Measurements from ENCODE around the gene ABLIM1.

DNA sequence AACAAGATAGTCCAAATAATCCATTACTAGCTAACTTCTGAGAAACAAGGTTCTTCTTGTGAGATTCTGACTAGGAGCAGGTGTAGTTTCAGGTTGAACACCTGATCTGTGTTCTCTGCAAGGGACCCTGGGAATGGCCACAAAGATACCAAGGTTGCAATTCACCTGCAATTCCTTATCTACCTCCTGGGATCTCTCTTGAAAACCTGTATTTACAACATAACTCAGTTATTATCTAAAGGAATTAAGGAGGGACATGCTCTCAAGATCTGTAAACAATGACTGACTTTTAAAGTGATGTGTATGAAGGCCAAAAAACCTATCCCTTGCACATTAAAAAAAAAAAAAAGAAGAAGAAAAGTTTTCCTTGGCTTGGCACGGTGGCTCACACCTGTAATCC, 54.8 kb downstream of the ABLIM1 start:
- no peak for TF ChIP-seq EZH2 (conservative IDR thresholded peaks at IDR 0.05; ENCODE audit: low read depth, low read length)
- no peak for TF ChIP-seq RELA (CRISPR knock-in tag; IDR thresholded peaks at IDR 0.05)
- TF ChIP-seq, protein P1, sequence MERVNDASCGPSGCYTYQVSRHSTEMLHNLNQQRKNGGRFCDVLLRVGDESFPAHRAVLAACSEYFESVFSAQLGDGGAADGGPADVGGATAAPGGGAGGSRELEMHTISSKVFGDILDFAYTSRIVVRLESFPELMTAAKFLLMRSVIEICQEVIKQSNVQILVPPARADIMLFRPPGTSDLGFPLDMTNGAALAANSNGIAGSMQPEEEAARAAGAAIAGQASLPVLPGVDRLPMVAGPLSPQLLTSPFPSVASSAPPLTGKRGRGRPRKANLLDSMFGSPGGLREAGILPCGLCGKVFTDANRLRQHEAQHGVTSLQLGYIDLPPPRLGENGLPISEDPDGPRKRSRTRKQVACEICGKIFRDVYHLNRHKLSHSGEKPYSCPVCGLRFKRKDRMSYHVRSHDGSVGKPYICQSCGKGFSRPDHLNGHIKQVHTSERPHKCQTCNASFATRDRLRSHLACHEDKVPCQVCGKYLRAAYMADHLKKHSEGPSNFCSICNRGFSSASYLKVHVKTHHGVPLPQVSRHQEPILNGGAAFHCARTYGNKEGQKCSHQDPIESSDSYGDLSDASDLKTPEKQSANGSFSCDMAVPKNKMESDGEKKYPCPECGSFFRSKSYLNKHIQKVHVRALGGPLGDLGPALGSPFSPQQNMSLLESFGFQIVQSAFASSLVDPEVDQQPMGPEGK (CRISPR knock-in tag; IDR thresholded peaks at IDR 0.05) = no peak
- TF ChIP-seq POLR2A (IDR thresholded peaks at IDR 0.05; ENCODE audit: insufficient read depth in 1 of 2, low read depth in 2 of 2, low read length in 2 of 2) = no peak
- no peak for TF ChIP-seq ZNF232 (CRISPR knock-in tag; IDR thresholded peaks at IDR 0.05; ENCODE audit: borderline replicate concordance)

All from HepG2 (cell line).